Neural cell (in vitro differentiated cells): ENCODE data around the gene EFHD1.

Experiments used
- CTCF ChIP-seq: fragments of 450-650 bp; IDR thresholded peaks from 2 replicates; pipeline ENCODE4 v1.5.1; 2014; ENCODE audit warnings: antibody characterized with exemption, mild to moderate bottlenecking, moderate library complexity; ENCODE audit not compliant: poor library complexity, severe bottlenecking
- EP300 ChIP-seq: fragments of 450-650 bp; conservative IDR thresholded peaks from 2 replicates; pipeline ENCODE4 v1.6.1; 2014; ENCODE audit warnings: antibody characterized with exemption, mild to moderate bottlenecking, moderate library complexity; ENCODE audit not compliant: poor library complexity, severe bottlenecking
- EZH2 ChIP-seq: fragments of 200-600, 300-800 bp; shearing (Covaris generic), sonication (generic); IDR thresholded peaks from 2 replicates; pipeline ENCODE4 v1.6.1; 2014; ENCODE audit warnings: antibody characterized with exemption, low read length, borderline replicate concordance, mild to moderate bottlenecking; ENCODE audit not compliant: insufficient read depth, poor library complexity, severe bottlenecking
- MXI1 ChIP-seq: fragments of 450-650 bp; conservative IDR thresholded peaks from 2 replicates; pipeline ENCODE4 v1.6.1; 2014; ENCODE audit warnings: antibody characterized with exemption, mild to moderate bottlenecking; ENCODE audit not compliant: poor library complexity, severe bottlenecking
- POLR2AphosphoS5 ChIP-seq: IDR thresholded peaks from 2 replicates; pipeline ENCODE4 v1.6.1; 2012
- RAD21 ChIP-seq: fragments of 450-650 bp; conservative IDR thresholded peaks from 2 replicates; pipeline ENCODE4 v1.6.1; 2014; ENCODE audit warnings: antibody characterized with exemption, mild to moderate bottlenecking, moderate library complexity
- REST ChIP-seq: IDR thresholded peaks from 2 replicates; pipeline ENCODE4 v1.6.1; 2012; ENCODE audit warnings: borderline replicate concordance
- SMC3 ChIP-seq: fragments of 450-650 bp; conservative IDR thresholded peaks from 2 replicates; pipeline ENCODE4 v1.6.1; 2014; ENCODE audit warnings: antibody characterized with exemption, mild to moderate bottlenecking, moderate library complexity; ENCODE audit not compliant: poor library complexity
- TAF1 ChIP-seq: IDR thresholded peaks from 2 replicates; pipeline ENCODE4 v1.6.1; 2012; ENCODE audit warnings: low read depth

- TF ChIP-seq REST (no peak), EZH2 (no peak), CTCF (no peak), TAF1 (no peak), MXI1 (no peak), EP300 (no peak), POLR2AphosphoS5 (no peak), SMC3 (no peak), RAD21 (no peak)
Observed at GRCh38 chr2:232615339-232615738, 18.1 kb upstream of the EFHD1 start.
